Measurements from ENCODE around the gene TMEM121.
"Not testable (repeated sequence)": the region's sequence is repeated elsewhere in the genome, so short reads cannot be mapped to it uniquely, and the experiment has no call there.

The TMEM121 gene

DNA sequence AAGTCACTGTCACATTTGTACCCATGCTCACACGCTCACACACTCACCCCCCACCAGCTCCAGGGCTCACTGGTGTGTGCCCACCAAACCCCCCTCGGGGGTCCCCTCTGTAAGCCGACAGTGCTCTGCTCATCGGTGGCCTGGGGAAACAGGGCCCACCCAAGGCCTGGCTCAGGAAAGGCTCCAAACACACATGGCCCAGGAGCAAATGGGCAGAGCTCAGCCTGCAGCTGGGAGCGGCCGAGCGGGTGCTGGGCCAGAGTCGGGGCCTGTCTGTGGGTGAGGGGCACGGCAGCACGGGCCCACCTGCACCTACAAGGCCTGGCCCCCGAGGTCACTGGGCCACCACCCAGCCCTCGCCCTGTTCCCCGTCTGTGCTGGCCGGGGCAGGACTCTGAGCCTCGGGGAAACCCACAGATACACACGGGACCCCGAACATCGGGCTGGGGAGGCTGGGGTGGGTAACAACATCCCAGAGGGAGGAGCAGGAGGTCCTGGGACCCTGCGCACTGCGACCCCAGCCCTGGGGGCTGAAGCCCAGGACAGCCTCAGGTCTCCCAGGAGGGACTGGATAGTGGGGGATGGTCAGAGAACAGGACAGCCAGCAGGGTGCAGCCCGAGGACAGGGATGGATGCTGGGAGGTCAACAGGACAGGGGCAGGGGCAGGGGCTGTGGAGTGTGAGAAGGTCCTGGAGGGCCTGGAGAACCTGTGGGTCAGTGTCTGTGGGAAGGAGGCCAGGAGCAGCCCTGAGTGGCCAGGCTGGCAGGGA, 45.0 kb downstream of the TMEM121 start:
- not testable (repeated sequence) for DNase-seq

DNA sequence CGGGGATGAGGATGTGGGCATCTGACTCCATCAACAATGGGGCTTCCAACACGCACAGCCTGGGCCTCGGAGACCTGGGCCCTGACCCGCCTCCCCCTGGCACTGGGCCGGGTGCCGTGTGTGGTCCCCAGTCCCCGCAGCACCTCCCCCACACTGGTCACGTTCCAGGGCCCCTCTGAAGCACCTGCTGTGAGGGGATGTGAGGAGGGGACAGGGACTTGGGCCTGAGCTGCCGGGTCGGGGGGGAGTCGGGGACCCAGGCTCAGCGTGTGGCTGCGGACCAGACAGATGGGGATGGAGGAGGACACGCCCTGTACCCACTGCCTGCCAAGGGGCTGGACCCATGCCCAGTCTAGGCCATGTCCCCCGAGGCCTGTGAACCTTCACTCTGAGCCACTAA, 45.7 kb downstream of the TMEM121 start:
- not testable (repeated sequence) for DNase-seq

DNA sequence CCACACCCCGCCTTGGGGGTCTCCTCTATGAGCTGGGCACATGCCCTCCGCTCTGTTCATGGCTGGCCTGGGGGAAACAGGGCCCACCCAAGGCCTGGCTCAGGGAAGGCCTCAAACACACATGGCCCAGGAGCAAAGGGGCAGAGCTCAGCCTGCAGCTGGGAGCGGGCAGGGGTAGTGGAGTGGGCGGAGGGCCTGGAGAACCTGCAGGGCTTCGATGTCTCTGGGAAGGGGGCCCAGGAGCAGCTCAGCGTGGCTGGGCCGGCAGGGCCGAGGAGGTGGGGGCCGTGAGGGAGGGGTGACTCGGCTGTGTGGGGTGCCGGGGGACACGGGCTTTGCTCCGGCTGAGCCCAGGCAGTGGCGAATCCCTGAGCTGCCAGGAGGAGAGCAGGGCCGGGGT, 47.5 kb downstream of the TMEM121 start:
- DNase-seq, result not testable (repeated sequence)

DNA sequence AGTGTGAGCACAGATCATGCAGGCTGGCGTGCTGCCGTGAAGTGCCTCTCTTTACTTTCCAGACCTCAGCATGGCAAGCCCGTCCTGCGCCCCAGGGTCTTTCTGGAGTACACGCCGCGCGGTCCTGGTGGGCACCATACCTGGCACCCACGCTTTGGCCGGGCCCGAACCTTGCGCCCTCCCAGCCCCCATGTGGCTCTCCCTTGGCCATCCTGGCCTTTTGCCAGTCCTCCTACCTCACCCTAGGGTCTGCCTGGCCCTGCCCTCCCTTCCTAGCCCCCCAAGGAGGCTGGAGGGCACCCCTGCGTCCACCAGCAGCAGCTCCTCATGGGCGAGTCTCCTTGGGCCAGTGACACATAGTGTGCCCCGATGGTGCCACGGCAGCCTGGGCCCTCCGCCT, 48.0 kb downstream of the TMEM121 start:
- DNase-seq, result not testable (repeated sequence)

DNA sequence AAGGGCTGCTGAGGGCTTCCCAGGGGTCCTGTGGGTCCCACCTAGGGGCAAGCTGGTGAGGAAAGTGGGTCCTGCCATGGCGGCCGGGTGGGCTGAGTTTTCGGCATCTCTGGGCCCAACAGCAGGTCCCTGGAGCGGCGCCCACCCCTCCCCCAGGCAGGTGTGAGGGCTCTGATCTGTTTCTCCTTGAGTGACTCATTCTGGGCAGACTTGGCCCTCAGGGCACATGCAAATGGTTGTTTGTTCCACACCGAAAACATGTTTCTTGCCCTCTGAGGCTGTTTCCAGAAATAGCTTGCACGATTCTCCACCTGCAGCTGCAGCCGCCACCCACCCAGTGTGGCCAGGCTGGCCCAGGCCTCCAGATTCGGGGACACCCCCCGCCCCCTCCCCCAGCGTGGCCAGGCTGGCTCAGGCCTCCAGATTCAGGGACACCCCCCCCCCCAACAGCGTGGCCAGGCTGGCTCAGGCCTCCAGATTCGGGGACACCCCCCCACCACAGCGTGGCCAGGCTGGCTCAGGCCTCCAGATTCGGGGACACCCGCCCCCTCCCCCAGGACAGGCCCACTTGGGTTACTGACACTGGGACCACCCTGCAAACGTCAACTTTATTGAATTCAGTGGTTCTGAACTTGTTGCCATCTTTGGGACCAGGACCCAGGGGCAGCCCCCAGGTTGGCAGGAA, 48.8 kb downstream of the TMEM121 start:
- DNase-seq, result not testable (repeated sequence)

DNA sequence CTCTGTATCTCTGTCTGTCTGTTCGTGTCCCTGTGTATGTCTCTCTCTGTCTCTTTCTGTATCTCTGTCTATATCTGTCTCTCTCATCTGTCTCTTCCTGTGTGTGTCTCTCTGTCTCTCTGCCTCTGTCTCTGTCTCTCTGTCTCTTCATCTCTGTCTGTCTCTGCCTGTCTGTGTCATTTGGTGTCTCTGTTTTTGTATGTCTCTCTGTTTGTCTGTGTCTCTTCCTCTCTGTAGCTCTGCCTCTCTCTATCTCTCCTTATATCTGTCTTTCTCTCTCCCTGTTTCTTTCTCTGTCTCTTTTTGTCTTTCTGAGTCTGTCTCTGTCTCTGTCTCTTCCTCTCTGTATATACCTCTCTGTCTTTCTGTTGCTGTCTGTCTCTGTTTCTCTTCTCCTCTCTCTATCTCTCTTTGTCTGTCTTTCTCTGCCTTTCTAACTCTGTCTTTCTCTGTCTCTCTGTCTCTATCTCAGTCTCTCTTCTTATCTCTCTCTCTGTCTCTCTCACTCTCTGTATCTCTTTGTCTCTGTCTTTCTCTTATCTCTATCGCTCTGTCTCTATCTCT, 50.2 kb downstream of the TMEM121 start:
- no peak for DNase-seq

DNA sequence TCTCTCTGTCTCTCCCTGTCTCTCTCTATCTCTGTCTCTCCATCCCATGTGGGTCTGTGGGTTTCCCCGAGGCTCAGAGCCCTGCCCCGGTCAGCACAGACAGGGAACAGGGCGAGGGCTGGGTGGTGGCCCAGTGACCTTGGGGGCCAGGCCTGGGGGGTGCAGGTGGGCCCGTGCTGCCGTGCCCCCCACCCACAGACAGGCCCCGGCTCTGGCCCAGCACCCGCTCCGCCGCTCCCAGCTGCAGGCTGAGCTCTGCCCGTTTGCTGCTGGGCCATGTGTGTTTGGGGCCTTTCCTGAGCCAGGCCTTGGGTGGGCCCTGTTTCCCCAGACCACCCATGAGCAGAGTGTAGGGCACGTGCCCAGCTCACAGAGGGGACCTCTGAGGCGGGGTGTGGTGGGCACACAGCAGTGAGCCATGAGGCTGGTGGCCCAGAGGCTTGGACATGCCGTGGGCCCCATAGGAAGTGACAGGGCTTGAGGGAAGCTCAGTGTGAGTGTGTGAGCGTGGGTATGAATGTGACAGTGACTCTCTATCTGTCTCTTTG, 51.0 kb downstream of the TMEM121 start:
- DNase-seq, result no peak

DNA sequence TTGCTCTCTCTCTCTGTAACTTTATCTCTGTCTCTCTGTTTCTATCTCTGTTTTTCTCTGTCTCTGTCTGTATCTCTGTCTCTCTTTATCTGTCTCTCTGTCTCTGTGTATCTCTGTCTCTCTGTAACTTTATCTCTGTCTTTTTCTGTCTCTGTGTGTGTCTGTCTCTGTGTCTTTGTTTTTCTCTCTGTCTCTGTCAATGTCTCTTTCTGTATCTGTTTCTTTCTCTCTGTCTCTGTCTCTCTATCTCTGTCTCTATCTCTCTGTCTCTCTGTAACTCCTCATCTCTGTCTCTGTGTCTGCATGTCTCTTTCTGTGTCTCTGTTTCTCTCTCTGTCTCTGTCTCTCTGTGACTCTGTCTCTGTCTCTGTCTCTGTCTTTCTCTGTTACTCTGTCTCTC, 51.7 kb downstream of the TMEM121 start:
- no peak for DNase-seq

DNA sequence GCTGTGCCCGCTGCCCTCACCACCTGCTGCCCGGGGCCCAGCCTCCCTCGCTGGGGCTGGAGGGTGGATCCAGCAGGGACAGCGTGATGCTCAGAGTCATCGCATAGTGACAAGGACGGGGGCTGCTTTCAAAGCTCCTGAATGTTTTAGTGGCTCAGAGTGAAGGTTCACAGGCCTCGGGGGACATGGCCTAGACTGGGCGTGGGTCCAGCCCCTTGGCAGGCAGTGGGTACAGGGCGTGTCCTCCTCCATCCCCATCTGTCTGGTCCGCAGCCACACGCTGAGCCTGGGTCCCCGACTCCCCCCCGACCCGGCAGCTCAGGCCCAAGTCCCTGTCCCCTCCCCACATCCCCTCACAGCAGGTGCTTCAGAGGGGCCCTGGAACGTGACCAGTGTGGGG, 52.8 kb downstream of the TMEM121 start:
- DNase-seq, result not testable (repeated sequence)
